HG02840 (cell line): ENCODE data around the gene PAX8.
"Not testable (repeated sequence)": the region's sequence is repeated elsewhere in the genome, so short reads cannot be mapped to it uniquely, and the experiment has no call there.

Experiments
- ATAC-seq: cut with Tn5 transposase; IDR thresholded peaks from one replicate; pipeline ENCODE4 v1.9.1; 2021; ENCODE audit warnings: mild to moderate bottlenecking, moderate library complexity, moderate number of reproducible peaks; ENCODE audit not compliant: unreplicated experiment, low FRiP score

Gene PAX8

GRCh38 chr2:113278742-113279139, at the start of gene PAX8:
PAX8 (minus strand) TSS chr2:113278921; CDS start chr2:113278394, 527 bp downstream.
- ATAC-seq: no peak

- ATAC-seq: no peak
Observed at GRCh38 chr2:113328043-113328442, 49.3 kb upstream of the PAX8 start.

GRCh38 chr2:113325161-113325731, 46.5 kb upstream of the PAX8 start:
- ATAC-seq: not testable (repeated sequence)

DNA sequence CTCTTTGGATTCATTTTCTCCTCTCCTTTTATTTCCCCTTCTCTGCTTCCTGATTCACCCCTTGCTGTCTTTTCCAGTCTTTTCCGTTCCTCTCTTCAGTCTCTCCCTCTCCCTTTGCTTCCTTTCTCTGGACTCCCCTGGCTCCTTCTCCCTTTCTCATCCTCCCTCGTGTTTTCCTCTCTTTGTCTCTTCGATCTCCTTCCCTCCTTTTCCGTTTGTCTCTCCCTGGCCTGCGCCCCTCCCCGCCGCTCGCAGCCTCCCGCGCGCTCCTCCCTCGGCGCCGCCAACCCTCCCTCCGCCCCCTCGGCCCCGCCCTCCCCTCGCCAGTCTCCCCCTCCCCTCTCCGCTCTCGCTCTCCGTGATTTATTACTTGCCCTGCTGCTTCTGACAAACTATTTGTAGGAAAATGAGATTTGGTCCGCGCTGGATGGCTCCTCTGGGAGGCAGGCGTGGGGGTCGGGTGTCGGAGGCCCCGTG, 46.0 kb upstream of the PAX8 start:
- ATAC-seq: no peak

- not testable (repeated sequence) for ATAC-seq
Observed at GRCh38 chr2:113323129-113323528, 44.4 kb upstream of the PAX8 start.

DNA sequence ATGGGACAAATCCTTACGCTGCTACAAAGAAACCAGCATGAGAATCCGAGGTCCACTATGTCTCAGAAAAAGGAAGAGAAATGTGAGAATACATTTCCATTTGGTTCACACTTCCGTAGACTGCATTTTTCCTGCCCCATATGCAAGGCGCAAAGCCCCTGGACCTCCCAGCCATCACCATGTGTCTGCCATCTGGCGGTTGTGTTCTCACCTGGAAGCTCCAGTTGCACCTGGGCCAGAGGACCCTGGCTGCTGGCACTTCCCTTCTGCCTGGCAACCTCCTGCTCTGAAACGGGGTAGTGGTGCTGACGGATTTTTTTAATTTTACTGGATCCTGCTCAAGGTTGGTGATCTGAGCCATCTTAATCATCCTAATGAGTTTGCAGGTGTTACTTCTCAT, 41.4 kb upstream of the PAX8 start:
- not testable (repeated sequence) for ATAC-seq

GRCh38 chr2:113318941-113319340, 40.2 kb upstream of the PAX8 start:
- ATAC-seq: not testable (repeated sequence)

DNA sequence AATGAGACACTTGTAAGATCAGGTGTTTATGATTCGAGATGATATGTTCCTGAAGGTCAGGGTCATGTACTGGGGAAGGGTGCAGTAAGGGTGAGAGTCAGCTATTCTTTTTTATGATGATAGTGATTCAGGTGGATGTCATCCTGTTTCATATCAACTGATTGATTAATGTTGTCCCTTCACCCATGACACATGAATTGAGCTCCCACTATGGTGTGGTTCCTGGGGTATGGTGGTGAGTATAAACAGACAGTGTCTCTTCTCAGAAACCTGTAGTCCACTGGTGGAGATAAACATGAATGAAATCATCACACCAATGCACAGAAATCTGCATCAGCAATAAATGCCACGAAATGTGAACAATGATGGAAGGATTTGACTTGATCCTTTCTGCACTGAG, 37.4 kb upstream of the PAX8 start:
- no peak for ATAC-seq

- not testable (repeated sequence) for ATAC-seq
Observed at GRCh38 chr2:113314663-113315062, 35.9 kb upstream of the PAX8 start.

- not testable (repeated sequence) for ATAC-seq
Observed at GRCh38 chr2:113314176-113314575, 35.5 kb upstream of the PAX8 start.

DNA sequence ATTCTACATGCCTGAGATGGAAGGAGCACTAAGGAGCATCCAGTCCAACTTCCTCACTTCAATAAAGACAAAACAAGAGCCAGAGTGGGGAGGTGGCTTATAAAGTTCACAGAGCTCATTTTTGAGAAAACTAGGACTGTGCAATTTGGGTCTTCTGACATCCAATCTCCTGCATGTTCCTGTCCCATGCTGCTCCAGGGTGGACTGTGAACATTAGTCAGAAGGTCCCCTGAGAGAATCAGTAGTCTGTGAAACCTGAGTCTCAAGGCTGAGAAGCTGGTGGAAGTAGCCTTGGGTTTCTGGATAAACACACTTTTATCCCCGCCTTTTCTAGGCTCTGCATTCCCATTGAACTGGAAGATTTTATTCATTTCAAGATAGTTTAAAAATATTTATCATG, 33.1 kb upstream of the PAX8 start:
- not testable (repeated sequence) for ATAC-seq

DNA sequence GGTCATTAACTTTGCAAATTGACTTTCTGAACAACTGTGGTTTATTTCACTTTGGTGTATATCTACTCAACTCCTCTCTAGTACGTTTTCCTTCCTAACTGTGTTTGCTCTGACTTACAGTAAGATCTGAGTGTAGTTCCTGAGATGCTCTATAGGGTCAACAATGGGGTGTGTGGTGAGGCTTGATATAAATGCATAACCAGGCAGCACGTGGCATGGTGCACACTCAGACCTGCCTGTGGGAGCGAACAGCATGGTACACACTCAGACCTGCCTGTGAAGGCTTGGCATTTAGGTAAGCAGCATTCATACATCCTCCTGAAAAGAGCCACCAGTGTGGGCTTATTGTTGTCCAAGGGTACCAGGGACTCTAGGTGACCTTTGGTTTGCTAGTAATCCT, 32.5 kb upstream of the PAX8 start:
- not testable (repeated sequence) for ATAC-seq

GRCh38 chr2:113309655-113310387, 31.1 kb upstream of the PAX8 start:
- no peak for ATAC-seq

GRCh38 chr2:113308784-113309183, 30.1 kb upstream of the PAX8 start:
- ATAC-seq: not testable (repeated sequence)

GRCh38 chr2:113306207-113306606, 27.5 kb upstream of the PAX8 start:
- ATAC-seq: not testable (repeated sequence)

DNA sequence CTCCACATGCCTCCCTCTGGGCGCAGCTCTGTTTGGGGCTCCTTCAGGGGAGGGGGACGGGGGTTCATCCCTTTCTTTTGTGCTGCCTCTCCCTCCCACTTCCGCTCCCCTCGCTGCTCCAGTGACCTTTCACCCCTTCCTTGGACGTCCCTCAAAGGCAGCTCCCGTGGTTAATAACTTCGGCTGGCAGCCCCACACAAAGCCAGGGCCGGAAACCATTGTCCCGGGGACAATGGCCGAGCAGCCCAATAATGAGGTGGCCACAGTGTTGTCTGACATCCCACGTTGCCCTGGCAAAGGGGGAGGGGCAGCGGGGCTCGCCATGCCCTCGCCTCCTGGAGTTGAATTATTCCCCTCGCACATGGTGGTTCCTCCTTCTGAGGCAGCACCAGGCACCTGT, 27.0 kb upstream of the PAX8 start:
- not testable (repeated sequence) for ATAC-seq

DNA sequence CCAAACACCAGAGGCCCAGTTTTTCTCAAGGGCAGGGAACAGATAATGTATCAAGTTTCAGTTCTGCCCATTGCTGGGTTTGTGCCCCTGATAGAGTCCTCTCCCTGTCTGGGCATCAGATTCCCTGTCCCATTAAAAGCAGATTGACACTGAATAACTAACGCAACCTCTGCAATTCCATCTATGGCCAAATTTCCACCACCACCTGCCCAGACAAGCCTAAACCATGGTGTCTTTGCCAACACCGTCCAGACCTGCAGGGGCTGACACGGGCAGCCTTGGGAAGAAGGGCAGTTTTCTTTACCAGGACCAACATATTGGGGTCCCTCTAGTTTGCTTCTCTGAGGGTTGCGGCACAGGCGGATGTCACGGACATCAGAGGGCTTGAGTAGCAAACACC, 26.4 kb upstream of the PAX8 start:
- ATAC-seq: no peak

DNA sequence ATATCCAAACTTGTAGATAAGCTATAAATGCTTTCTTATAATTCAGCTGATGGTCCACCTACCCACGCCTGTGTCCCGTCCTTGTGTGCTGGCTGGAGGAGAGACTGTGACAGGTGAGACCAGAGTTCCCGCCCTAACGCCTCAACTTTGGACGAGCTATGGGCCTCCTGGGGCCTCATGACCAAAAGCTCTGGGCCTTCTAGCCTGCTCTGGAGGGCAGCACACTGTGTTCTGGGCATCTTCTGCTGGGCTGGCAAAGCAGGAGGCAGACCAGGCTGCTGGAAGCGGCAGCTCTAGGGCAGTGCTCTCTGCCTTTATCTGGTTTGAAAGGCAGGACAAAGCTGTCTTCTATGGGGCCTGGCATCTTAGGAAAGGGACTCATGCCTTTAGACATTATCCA, 26.0 kb upstream of the PAX8 start:
- no peak for ATAC-seq

- not testable (repeated sequence) for ATAC-seq
Observed at GRCh38 chr2:113302216-113302980, 23.7 kb upstream of the PAX8 start.

- no peak for ATAC-seq
Observed at GRCh38 chr2:113300281-113300680, 21.6 kb upstream of the PAX8 start.

DNA sequence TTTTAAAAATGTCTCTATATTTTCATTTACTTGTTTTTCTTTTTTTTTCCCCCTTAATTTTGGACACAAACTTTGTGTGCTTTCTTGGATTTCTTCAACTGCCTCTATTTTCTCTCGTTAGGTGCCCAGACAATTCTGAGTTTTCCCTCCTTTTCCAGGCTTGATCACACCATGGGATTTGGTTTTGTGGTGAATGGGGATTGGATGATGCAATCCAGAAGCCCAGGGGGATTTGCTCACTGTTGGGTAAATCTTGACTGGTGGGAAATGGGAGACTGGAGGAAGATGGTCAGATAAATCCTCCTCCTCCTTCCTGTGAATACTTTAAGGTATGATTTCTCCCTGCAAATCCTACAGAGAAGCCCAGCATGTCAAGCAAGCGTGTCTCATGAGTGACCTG, 19.5 kb upstream of the PAX8 start:
- ATAC-seq: no peak
